ENCODE results near the gene HINT3. TPM values are rescaled to one million over a fixed set of nuclear protein-coding genes. Genes with fewer than 3 reads are reported as not detected.

The HINT3 gene
- total RNA-seq, 1 experiment from 2014 or later = 22.0 TPM

- peaks cover 30% of the 10 kb centered on the region; the same call in 1 of the 2 replicates for H3K36me3 ChIP-seq (ENCODE audit: insufficient read depth, low read length)
- no peaks in the 10 kb centered on the region for H3K9me3 ChIP-seq (ENCODE audit: low read length)
- H3K4me1 ChIP-seq (ENCODE audit: low read length) = peaks cover 46% of the 10 kb centered on the region
- H3K9me2 ChIP-seq (replicated peaks; ENCODE audit: insufficient read depth, low read length) = no peaks in the 10 kb centered on the region
- H3K27ac ChIP-seq (ENCODE audit: low read length) = peak overlapping the region; percentile 62
- no peaks in the 10 kb centered on the region for H3K27me3 ChIP-seq (ENCODE audit: low read length)
- peak overlapping the region; percentile 66 for H3K4me2 ChIP-seq (ENCODE audit: low read depth, low read length, poor library complexity, severe bottlenecking)
- H3K4me3 ChIP-seq (ENCODE audit: low read length) = peak overlapping the region; percentile 29; the same call in 1 of the 2 replicates
- H2AFZ ChIP-seq (ENCODE audit: low read length) = no peak overlapping the region
- peak overlapping the region; percentile 40 for H3K9ac ChIP-seq (ENCODE audit: low read length)
- DNase-seq = peak; percentile 46
- H3K79me2 ChIP-seq (ENCODE audit: low read length) = no peaks in the 10 kb centered on the region
- H4K20me1 ChIP-seq (ENCODE audit: insufficient read depth, low read depth, low read length) = no peaks in the 10 kb centered on the region
These were observed 37.6 kb upstream of the HINT3 start for GRCh38 chr6:125918681-125919566.

GRCh38 chr6:125919618-125920017, 37.0 kb upstream of the HINT3 start:
- Histone ChIP-seq H3K4me1 (ENCODE audit: low read length) (peaks cover 46% of the 10 kb centered on the region), H3K27ac (ENCODE audit: low read length) (peak overlapping the region; percentile 62; the same call in 1 of the 2 replicates), H2AFZ (ENCODE audit: low read length) (no peak overlapping the region), H3K4me2 (ENCODE audit: low read depth, low read length, poor library complexity, severe bottlenecking) (peak overlapping the region; percentile 66), H3K27me3 (ENCODE audit: low read length) (no peaks in the 10 kb centered on the region), H3K79me2 (ENCODE audit: low read length) (no peaks in the 10 kb centered on the region), H4K20me1 (ENCODE audit: insufficient read depth, low read depth, low read length) (no peaks in the 10 kb centered on the region), H3K9ac (ENCODE audit: low read length) (no peak overlapping the region), H3K9me3 (ENCODE audit: low read length) (no peaks in the 10 kb centered on the region), H3K36me3 (ENCODE audit: insufficient read depth, low read length) (peaks cover 34% of the 10 kb centered on the region; the same call in 1 of the 2 replicates), H3K4me3 (ENCODE audit: low read length) (no peak overlapping the region), H3K9me2 (replicated peaks; ENCODE audit: insufficient read depth, low read length) (no peaks in the 10 kb centered on the region)
- DNase-seq = no peak

GRCh38 chr6:125922322-125922860, 34.2 kb upstream of the HINT3 start:
- Histone ChIP-seq H3K27me3 (ENCODE audit: low read length) (no peaks in the 10 kb centered on the region), H2AFZ (ENCODE audit: low read length) (no peak overlapping the region), H3K4me2 (ENCODE audit: low read depth, low read length, poor library complexity, severe bottlenecking) (no peak overlapping the region), H3K79me2 (ENCODE audit: low read length) (no peaks in the 10 kb centered on the region), H3K9me2 (replicated peaks; ENCODE audit: insufficient read depth, low read length) (no peaks in the 10 kb centered on the region), H3K4me3 (ENCODE audit: low read length) (no peak overlapping the region), H3K36me3 (ENCODE audit: insufficient read depth, low read length) (peaks cover 26% of the 10 kb centered on the region; the same call in 1 of the 2 replicates), H3K27ac (ENCODE audit: low read length) (no peak overlapping the region), H3K9me3 (ENCODE audit: low read length) (no peaks in the 10 kb centered on the region), H3K9ac (ENCODE audit: low read length) (no peak overlapping the region), H3K4me1 (ENCODE audit: low read length) (peaks cover 26% of the 10 kb centered on the region), H4K20me1 (ENCODE audit: insufficient read depth, low read depth, low read length) (no peaks in the 10 kb centered on the region)
- no peak for DNase-seq

- no peak for DNase-seq
- Histone ChIP-seq H2AFZ (ENCODE audit: low read length) (no peak overlapping the region), H3K9me2 (replicated peaks; ENCODE audit: insufficient read depth, low read length) (no peaks in the 10 kb centered on the region), H3K36me3 (ENCODE audit: insufficient read depth, low read length) (peaks cover 36% of the 10 kb centered on the region; the same call in 1 of the 2 replicates), H3K27me3 (ENCODE audit: low read length) (no peaks in the 10 kb centered on the region), H3K27ac (ENCODE audit: low read length) (no peak overlapping the region), H4K20me1 (ENCODE audit: insufficient read depth, low read depth, low read length) (no peaks in the 10 kb centered on the region), H3K9ac (ENCODE audit: low read length) (no peak overlapping the region), H3K4me1 (ENCODE audit: low read length) (peaks cover 16% of the 10 kb centered on the region), H3K4me3 (ENCODE audit: low read length) (no peak overlapping the region), H3K9me3 (ENCODE audit: low read length) (no peaks in the 10 kb centered on the region), H3K79me2 (ENCODE audit: low read length) (no peaks in the 10 kb centered on the region), H3K4me2 (ENCODE audit: low read depth, low read length, poor library complexity, severe bottlenecking) (no peak overlapping the region)
These were observed 33.1 kb upstream of the HINT3 start for GRCh38 chr6:125923366-125923877.

- H3K4me2 ChIP-seq (ENCODE audit: low read depth, low read length, poor library complexity, severe bottlenecking) = no peak overlapping the region
These were observed 32.4 kb upstream of the HINT3 start for GRCh38 chr6:125924169-125924568.

GRCh38 chr6:125924697-125925358, 31.7 kb upstream of the HINT3 start:
- Histone ChIP-seq H3K79me2 (ENCODE audit: low read length) (no peaks in the 10 kb centered on the region), H3K4me3 (ENCODE audit: low read length) (no peak overlapping the region)

More at GRCh38 chr6:125924169-125924568, 32.4 kb upstream of the HINT3 start:
- H3K4me3 ChIP-seq (ENCODE audit: low read length) = no peak overlapping the region
- no peaks in the 10 kb centered on the region for H3K9me2 ChIP-seq (replicated peaks; ENCODE audit: insufficient read depth, low read length)
- H3K9ac ChIP-seq (ENCODE audit: low read length) = no peak overlapping the region
- H3K27ac ChIP-seq (ENCODE audit: low read length) = no peak overlapping the region
- no peaks in the 10 kb centered on the region for H3K9me3 ChIP-seq (ENCODE audit: low read length)
- peaks cover 36% of the 10 kb centered on the region; the same call in 1 of the 2 replicates for H3K36me3 ChIP-seq (ENCODE audit: insufficient read depth, low read length)
- H3K79me2 ChIP-seq (ENCODE audit: low read length) = no peaks in the 10 kb centered on the region
- no peaks in the 10 kb centered on the region for H3K27me3 ChIP-seq (ENCODE audit: low read length)
- no peak for DNase-seq
- peaks cover 8% of the 10 kb centered on the region for H3K4me1 ChIP-seq (ENCODE audit: low read length)
- H2AFZ ChIP-seq (ENCODE audit: low read length) = no peak overlapping the region
- H4K20me1 ChIP-seq (ENCODE audit: insufficient read depth, low read depth, low read length) = no peaks in the 10 kb centered on the region

GRCh38 chr6:125926711-125927110, 29.9 kb upstream of the HINT3 start:
- Histone ChIP-seq H3K79me2 (ENCODE audit: low read length) (no peaks in the 10 kb centered on the region), H3K9me2 (replicated peaks; ENCODE audit: insufficient read depth, low read length) (no peaks in the 10 kb centered on the region), H3K4me1 (ENCODE audit: low read length) (no peaks in the 10 kb centered on the region), H2AFZ (ENCODE audit: low read length) (no peak overlapping the region), H3K9me3 (ENCODE audit: low read length) (no peaks in the 10 kb centered on the region), H3K9ac (ENCODE audit: low read length) (no peak overlapping the region), H3K4me3 (ENCODE audit: low read length) (no peak overlapping the region), H3K4me2 (ENCODE audit: low read depth, low read length, poor library complexity, severe bottlenecking) (no peak overlapping the region), H3K27me3 (ENCODE audit: low read length) (no peaks in the 10 kb centered on the region), H3K27ac (ENCODE audit: low read length) (no peak overlapping the region), H4K20me1 (ENCODE audit: insufficient read depth, low read depth, low read length) (no peaks in the 10 kb centered on the region), H3K36me3 (ENCODE audit: insufficient read depth, low read length) (peaks cover 42% of the 10 kb centered on the region; the same call in 1 of the 2 replicates)
- DNase-seq = no peak

More at GRCh38 chr6:125924697-125925358, 31.7 kb upstream of the HINT3 start:
- peaks cover 2% of the 10 kb centered on the region; the same call in 1 of the 2 replicates for H3K4me1 ChIP-seq (ENCODE audit: low read length)
- peaks cover 41% of the 10 kb centered on the region; the same call in 1 of the 2 replicates for H3K36me3 ChIP-seq (ENCODE audit: insufficient read depth, low read length)
- no peak overlapping the region for H2AFZ ChIP-seq (ENCODE audit: low read length)
- no peaks in the 10 kb centered on the region for H3K27me3 ChIP-seq (ENCODE audit: low read length)
- H3K9ac ChIP-seq (ENCODE audit: low read length) = no peak overlapping the region
- no peaks in the 10 kb centered on the region for H3K9me3 ChIP-seq (ENCODE audit: low read length)
- no peak for DNase-seq
- H3K9me2 ChIP-seq (replicated peaks; ENCODE audit: insufficient read depth, low read length) = no peaks in the 10 kb centered on the region
- H4K20me1 ChIP-seq (ENCODE audit: insufficient read depth, low read depth, low read length) = no peaks in the 10 kb centered on the region
- no peak overlapping the region for H3K27ac ChIP-seq (ENCODE audit: low read length)
- H3K4me2 ChIP-seq (ENCODE audit: low read depth, low read length, poor library complexity, severe bottlenecking) = no peak overlapping the region
